ENCODE data around the gene CLIC4.

- no peak for TF ChIP-seq ARNTL (CRISPR knock-in tag; IDR thresholded peaks at IDR 0.05; ENCODE audit: borderline replicate concordance, low read depth)
- TF ChIP-seq GLIS3 (CRISPR knock-in tag; IDR thresholded peaks at IDR 0.05) = no peak
- TF ChIP-seq ZFP3 (CRISPR knock-in tag; IDR thresholded peaks at IDR 0.05) = no peak
- TF ChIP-seq OSR1 (CRISPR knock-in tag; IDR thresholded peaks at IDR 0.05) = no peak
- TF ChIP-seq ZNF565 (CRISPR knock-in tag; conservative IDR thresholded peaks at IDR 0.05; ENCODE audit: low read depth) = no peak
- TF ChIP-seq ISL1 (CRISPR knock-in tag; IDR thresholded peaks at IDR 0.05) = no peak
- no peak for TF ChIP-seq PATZ1 (CRISPR knock-in tag; IDR thresholded peaks at IDR 0.05; ENCODE audit: borderline replicate concordance)
- TF ChIP-seq CSDC2 (CRISPR knock-in tag; IDR thresholded peaks at IDR 0.05) = no peak
- no peak for TF ChIP-seq PPARA (CRISPR knock-in tag; IDR thresholded peaks at IDR 0.05; ENCODE audit: borderline replicate concordance)
- no peak for TF ChIP-seq TOX (CRISPR knock-in tag; IDR thresholded peaks at IDR 0.05; ENCODE audit: borderline replicate concordance)
Measured at GRCh38 chr1:24773618-24774017, 28.4 kb downstream of the CLIC4 start.
